GM12872 (cell line): ENCODE measurements around the gene ARIH2.

ENCODE experiments used
- CTCF ChIP-seq: IDR thresholded peaks from 3 replicates; pipeline ENCODE4 v1.5.1; 2011; ENCODE audit warnings: low read depth, mild to moderate bottlenecking, low read length, moderate library complexity; ENCODE audit not compliant: insufficient read depth

The ARIH2 gene

DNA sequence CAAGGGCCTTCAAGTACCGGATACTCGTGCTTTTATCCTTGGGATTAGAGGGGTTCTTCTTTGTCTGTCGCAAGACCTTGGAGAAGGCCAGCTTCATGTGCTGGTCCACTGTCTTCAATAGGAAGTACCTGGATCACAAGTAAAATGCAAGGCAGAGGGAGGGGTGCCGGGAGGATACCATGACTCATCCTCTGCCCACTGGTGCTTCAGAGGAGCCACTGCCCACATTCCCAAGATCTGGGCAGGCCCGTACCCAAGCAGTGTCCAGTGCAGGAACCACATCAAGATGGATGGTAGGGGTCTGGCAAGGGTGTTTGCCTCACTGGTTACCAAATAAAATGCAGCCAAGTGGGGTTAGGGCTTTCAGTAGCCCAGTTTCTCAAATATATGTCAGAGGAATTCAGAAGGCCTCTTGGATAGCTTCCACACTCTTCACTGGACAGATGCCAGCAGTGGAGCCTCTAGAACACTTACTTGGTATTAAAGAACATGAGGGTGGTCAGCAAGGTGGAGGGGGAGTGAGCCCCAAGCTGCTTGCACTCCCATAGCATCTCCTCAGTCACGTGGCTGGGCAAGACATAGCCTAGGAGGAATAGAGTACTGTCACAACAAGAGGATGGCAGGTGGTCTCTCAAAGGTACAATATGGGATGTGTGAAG is 114.1 kb downstream of the ARIH2 start:
- no peak for TF ChIP-seq CTCF

GRCh38 chr3:49034650-49035049 is 116.0 kb downstream of the ARIH2 start:
- TF ChIP-seq CTCF, result no peak

GRCh38 chr3:49035281-49035680 is 116.6 kb downstream of the ARIH2 start:
- TF ChIP-seq CTCF, result no peak
